Esophagus squamous epithelium (tissue), 4 donors: ENCODE results near the gene DPH6.

Experiments used
- CTCF ChIP-seq, 6 experiments: fragments of 450-650 bp in 4 of 6; fragments of 200-600 bp in 2 of 6; sonication (generic) in 2 of 6; IDR thresholded peaks; one replicate each; pipeline ENCODE4 v1.5.1; 2016 to 2019; ENCODE audit warnings: antibody characterized with exemption in 6 of 6, mild to moderate bottlenecking in 4 of 6, moderate library complexity in 4 of 6
- POLR2A ChIP-seq, 4 donors: fragments of 450-650 bp; IDR thresholded peaks; one replicate each; pipeline ENCODE4 v1.6.1; 2017; ENCODE audit warnings: antibody characterized with exemption in 4 of 4, mild to moderate bottlenecking in 4 of 4, moderate library complexity in 3 of 4

- TF ChIP-seq CTCF (IDR thresholded peaks at IDR 0.05), result no peak
- TF ChIP-seq POLR2A (IDR thresholded peaks at IDR 0.05), result no peak
Observed at GRCh38 chr15:35362195-35362829, 183.7 kb downstream of the DPH6 start.
